Measurements from ENCODE around the gene WDR46. TPM values are rescaled to one million over a fixed set of nuclear protein-coding genes. Genes with fewer than 3 reads are reported as not detected.

Gene WDR46
- total RNA-seq, 1 experiment from 2014 or later, result 52.4 TPM

DNA sequence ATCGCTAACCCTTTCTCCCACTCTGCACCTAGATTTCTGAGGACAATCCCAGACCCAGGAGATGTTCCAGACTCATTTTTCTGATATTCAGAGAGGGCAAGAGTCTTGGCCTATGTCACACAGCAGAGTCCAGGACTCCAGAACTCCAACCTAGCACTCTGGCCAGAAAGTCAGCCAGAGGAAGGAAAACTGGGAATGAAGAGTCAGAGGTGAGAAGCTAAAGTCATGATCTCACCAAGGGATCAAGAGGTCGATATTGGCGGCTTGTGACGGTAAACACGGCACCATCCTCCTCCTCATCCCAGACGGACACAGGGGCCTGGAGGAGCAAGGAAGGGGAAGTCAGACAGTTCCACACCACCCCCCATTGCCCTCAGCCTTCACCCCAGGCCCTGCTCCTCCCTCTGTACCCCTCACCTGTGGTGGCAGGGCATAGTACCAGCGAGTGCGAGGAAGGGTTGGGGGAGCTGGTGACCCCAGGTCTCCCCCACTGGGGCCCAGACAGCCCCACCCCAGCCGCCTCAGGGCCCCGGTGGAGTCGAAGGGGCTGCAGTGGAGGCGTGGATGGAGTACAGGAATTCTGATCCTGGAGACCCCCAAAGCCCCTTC is 7.9 kb upstream of the WDR46 start:
- peak overlapping the region; percentile 88; the same call in 1 of the 2 replicates for H3K27ac ChIP-seq
- H3K79me2 ChIP-seq (ENCODE audit: low read depth), result peaks cover 44% of the 10 kb centered on the region
- no peak for TF ChIP-seq EZH2 (IDR thresholded peaks at IDR 0.05; ENCODE audit: low read depth)
- TF ChIP-seq, protein P1, sequence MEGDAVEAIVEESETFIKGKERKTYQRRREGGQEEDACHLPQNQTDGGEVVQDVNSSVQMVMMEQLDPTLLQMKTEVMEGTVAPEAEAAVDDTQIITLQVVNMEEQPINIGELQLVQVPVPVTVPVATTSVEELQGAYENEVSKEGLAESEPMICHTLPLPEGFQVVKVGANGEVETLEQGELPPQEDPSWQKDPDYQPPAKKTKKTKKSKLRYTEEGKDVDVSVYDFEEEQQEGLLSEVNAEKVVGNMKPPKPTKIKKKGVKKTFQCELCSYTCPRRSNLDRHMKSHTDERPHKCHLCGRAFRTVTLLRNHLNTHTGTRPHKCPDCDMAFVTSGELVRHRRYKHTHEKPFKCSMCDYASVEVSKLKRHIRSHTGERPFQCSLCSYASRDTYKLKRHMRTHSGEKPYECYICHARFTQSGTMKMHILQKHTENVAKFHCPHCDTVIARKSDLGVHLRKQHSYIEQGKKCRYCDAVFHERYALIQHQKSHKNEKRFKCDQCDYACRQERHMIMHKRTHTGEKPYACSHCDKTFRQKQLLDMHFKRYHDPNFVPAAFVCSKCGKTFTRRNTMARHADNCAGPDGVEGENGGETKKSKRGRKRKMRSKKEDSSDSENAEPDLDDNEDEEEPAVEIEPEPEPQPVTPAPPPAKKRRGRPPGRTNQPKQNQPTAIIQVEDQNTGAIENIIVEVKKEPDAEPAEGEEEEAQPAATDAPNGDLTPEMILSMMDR (conservative IDR thresholded peaks at IDR 0.05), result no peak
- H4K20me1 ChIP-seq (ENCODE audit: insufficient read depth), result no peaks in the 10 kb centered on the region; the same call in 1 of the 2 replicates
- peaks cover 38% of the 10 kb centered on the region for H3F3A ChIP-seq (ENCODE audit: insufficient read depth, low read depth)
- no peaks in the 10 kb centered on the region for H3K27me3 ChIP-seq (ENCODE audit: insufficient read depth, low read depth)
- intact Hi-C loops (cut with micrococcal nuclease; ENCODE audit: unreplicated experiment), result loop anchor here (5.0 kb wide), 1 partner anchor 115 kb away; the partner anchor contains the start of gene PHF1
- H2AFZ ChIP-seq, result peak overlapping the region; percentile 74
- no peaks in the 10 kb centered on the region for H3K9me2 ChIP-seq (ENCODE audit: insufficient read depth)
- DNase-seq, result peak in 1 of 2 experiments; percentile 27
- ChIA-PET CTCF (interaction anchor here (0.6 kb wide), 1 partner anchor 29 kb away, joined by 3 read pairs; no protein-coding TSS in a partner anchor), POLR2A (ENCODE audit: unreplicated experiment) (interaction anchor here (0.6 to 0.7 kb wide), 2 partner anchors 17 to 49 kb away, joined by 3 to 9 read pairs; no protein-coding TSS in a partner anchor)
- TSS peak; percentile 18 for BruUV-seq (replicated peaks)
- peak overlapping the region; percentile 99 for H3K4me2 ChIP-seq
- H3K9me3 ChIP-seq (ENCODE audit: insufficient read depth, low read depth), result no peaks in the 10 kb centered on the region
- peaks cover 5% of the 10 kb centered on the region; the same call in 1 of the 2 replicates for H3K36me3 ChIP-seq (ENCODE audit: low read depth)
- peak overlapping the region; percentile 75 for H3K4me3 ChIP-seq
- peaks cover 23% of the 10 kb centered on the region for H3K4me1 ChIP-seq (replicated peaks; ENCODE audit: insufficient read depth)

DNA sequence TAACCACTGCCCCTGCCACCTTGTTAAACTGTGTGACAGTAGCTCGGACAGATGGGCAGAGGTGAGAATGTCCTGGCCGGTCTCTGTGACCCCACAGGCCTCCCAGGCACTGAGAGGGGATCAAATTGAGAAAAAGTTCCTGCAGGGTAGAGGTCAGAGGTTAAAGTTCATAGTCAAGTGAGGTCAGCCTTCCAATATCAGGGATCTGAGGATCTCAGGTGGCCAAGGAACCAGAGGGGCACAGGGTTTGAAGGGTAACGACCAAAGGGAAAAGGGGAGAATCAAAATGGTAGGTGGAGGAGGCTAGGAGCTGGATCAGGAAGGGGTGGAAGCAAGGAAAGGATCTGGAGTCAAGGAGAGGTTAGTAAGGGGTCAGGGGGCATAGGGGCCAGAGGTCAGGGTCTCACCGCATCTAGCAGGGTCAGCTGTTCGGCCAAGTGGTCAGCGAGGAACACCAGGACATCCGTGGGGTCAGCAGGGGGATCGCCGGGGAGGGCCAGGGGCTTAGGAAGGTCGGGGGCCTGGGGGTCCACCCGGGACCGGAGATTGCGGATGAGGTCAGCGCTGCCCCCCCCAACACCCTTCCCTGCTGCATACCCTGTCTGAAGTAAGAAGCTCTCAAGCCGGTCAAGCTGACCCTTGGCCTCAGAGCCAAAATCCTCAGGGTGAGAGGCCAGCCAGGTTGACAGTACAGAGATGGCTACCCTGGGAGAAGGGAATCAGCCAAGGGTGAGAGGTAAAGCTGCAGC is 6.8 kb upstream of the WDR46 start:
- peaks cover 35% of the 10 kb centered on the region for H3F3A ChIP-seq (ENCODE audit: insufficient read depth, low read depth)
- no peak overlapping the region for H2AFZ ChIP-seq
- BruUV-seq (replicated peaks), result no TSS peak
- H3K4me2 ChIP-seq, result peak overlapping the region; percentile 99; the same call in 1 of the 2 replicates
- peaks cover 40% of the 10 kb centered on the region for H3K79me2 ChIP-seq (ENCODE audit: low read depth)
- H3K36me3 ChIP-seq (ENCODE audit: low read depth), result peaks cover 5% of the 10 kb centered on the region; the same call in 1 of the 2 replicates
- ChIA-PET POLR2A (ENCODE audit: unreplicated experiment) (no interaction called here), CTCF (no interaction called here)
- peak in 1 of 2 experiments; percentile 4 for DNase-seq
- no peaks in the 10 kb centered on the region; the same call in 1 of the 2 replicates for H4K20me1 ChIP-seq (ENCODE audit: insufficient read depth)
- intact Hi-C loops (cut with micrococcal nuclease; ENCODE audit: unreplicated experiment), result loop anchor here (5.0 kb wide), 1 partner anchor 117 kb away; the partner anchor contains the start of gene PHF1
- peaks cover 12% of the 10 kb centered on the region for H3K4me1 ChIP-seq (replicated peaks; ENCODE audit: insufficient read depth)
- H3K9me2 ChIP-seq (ENCODE audit: insufficient read depth), result no peaks in the 10 kb centered on the region
- H3K27me3 ChIP-seq (ENCODE audit: insufficient read depth, low read depth), result no peaks in the 10 kb centered on the region
- no peak overlapping the region for H3K4me3 ChIP-seq
- no peaks in the 10 kb centered on the region for H3K9me3 ChIP-seq (ENCODE audit: insufficient read depth, low read depth)
- H3K27ac ChIP-seq, result no peak overlapping the region
- TF ChIP-seq EZH2 (IDR thresholded peaks at IDR 0.05; ENCODE audit: low read depth), result no peak
- TF ChIP-seq, protein P1 (conservative IDR thresholded peaks at IDR 0.05), result no peak

DNA sequence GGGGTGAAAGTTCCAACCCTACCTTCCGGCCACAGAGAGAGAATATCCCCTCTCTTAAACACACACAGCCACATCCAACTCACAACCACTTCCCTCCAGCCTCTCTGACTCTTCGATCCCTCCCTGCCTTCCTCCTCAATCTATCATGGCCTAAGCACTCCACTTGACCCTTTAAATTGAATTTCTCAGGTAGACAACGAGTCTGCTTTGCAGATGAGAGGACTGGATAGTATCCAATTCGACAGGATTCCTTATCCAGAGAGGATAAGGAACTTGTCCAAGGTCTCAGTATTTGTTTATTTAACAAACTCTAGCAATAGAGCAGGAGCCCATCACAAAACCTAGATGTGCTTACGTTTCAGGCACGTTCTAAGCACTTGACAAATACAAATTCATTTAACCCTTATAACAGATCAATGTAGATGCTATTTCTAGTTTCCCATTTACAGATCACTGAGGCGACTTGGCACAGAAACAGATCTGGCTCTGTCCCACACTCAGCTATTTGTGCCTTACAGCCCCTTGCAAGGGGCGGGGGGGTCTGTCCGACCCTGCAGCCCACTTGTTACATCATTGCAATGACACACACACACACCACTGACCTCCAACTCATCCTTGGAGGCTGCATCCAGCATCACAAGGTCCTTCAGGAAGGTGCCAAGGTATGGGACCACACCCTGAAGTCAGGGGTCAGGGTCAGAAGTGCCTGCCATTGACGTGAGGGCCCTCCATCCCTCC is 5.2 kb upstream of the WDR46 start:
- TF ChIP-seq EZH2 (IDR thresholded peaks at IDR 0.05; ENCODE audit: low read depth), result no peak
- TF ChIP-seq, protein P1 (conservative IDR thresholded peaks at IDR 0.05), result no peak
- peaks cover 5% of the 10 kb centered on the region; the same call in 1 of the 2 replicates for H3K36me3 ChIP-seq (ENCODE audit: low read depth)
- peak in 1 of 2 experiments; percentile 25 for DNase-seq
- H2AFZ ChIP-seq, result no peak overlapping the region
- no TSS peak for BruUV-seq (replicated peaks)
- intact Hi-C loops (cut with micrococcal nuclease; ENCODE audit: unreplicated experiment), result no loop called here
- no peaks in the 10 kb centered on the region; the same call in 1 of the 2 replicates for H4K20me1 ChIP-seq (ENCODE audit: insufficient read depth)
- no peak overlapping the region for H3K4me2 ChIP-seq
- H3K9me3 ChIP-seq (ENCODE audit: insufficient read depth, low read depth), result no peaks in the 10 kb centered on the region
- peaks cover 47% of the 10 kb centered on the region for H3K79me2 ChIP-seq (ENCODE audit: low read depth)
- peaks cover 20% of the 10 kb centered on the region for H3F3A ChIP-seq (ENCODE audit: insufficient read depth, low read depth)
- H3K27ac ChIP-seq, result no peak overlapping the region
- no peaks in the 10 kb centered on the region for H3K9me2 ChIP-seq (ENCODE audit: insufficient read depth)
- POLR2A ChIA-PET (ENCODE audit: unreplicated experiment), result no interaction called here
- peaks cover 12% of the 10 kb centered on the region for H3K4me1 ChIP-seq (replicated peaks; ENCODE audit: insufficient read depth)
- no peaks in the 10 kb centered on the region for H3K27me3 ChIP-seq (ENCODE audit: insufficient read depth, low read depth)
- no peak overlapping the region for H3K4me3 ChIP-seq
- CTCF ChIA-PET, result interaction anchor here (0.6 kb wide), 1 partner anchor 31 kb away, joined by 3 read pairs; no protein-coding TSS in a partner anchor

Measured in PC-9 (cell line).